SIG-M5 treated with dmso at 0.1 percent for 504 hours (cell line): ENCODE data around the gene PAPOLB.
A peak's percentile ranks its signal among the peaks of the same experiment; 100 is the strongest.

ENCODE experiments used
- DNase-seq: peaks from one replicate; lab custom pipeline; 2025; ENCODE audit not compliant: unreplicated experiment; lab: John Stamatoyannopoulos, UW

The PAPOLB gene

DNA sequence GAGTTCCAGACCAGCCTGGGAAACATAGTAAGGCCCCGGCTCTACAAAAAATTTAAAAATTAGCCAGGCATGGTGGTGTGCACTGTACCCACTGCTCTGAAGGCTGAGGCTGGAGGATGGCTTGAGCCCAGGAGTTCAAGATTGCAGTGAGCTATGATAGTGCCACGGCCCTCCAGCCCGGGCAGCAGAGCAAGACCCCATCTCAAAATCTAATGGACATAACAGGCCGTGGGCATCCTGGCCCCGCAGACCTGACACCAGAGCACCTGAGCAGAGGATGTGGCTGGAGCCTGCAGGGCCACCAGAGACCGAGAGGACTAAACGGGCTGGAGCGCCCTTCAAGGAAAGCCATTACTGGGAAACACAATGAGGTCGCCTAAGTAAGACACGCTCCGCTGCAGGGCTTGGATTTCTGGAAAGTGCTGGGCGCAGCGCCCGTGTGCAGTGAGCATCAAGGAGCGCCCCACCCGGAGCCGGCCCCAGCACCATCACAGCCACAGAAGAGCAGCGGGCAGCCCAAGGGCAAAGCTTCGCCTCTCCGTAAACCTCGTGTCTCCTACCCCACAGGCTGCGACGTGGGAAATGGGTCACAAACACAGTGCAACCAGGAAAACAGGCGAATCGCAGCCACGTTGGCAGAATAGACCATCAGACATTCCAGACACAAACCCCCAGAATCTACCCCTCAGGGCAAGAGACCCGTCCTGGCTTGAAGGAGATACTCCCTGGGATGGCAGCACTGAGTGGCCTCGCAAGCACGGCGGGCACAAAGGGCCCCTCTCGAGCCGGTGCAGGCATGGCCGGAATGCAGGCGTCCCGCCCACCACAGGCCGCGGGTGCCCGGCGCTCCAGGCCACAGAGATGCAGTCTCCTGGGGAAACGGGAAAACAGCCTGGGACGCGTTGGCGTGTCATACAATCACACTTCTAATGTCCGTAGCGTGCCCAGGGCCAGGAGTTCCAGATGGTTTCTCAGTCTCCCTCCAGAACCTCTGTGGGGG, 16.8 kb upstream of the PAPOLB start:
- no peak for DNase-seq

DNA sequence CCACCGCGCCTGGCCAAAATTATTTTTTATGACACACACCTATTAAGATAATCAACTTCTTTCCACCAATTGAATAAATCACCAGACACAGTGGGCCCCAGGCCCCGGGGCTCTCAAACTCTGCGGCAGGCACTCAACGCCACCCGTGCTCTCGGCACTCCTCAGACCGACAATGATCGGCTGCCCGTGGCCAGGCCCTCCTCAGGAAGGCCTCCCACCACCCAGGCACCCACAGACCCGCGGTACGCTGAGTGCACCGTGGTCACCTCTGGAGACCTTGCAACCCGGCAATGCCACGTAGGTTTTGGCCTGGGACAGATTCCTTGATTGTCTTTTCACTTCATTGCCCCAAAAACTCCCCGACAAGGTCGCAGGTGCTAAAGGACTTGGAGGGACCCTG, 14.8 kb upstream of the PAPOLB start:
- no peak for DNase-seq

DNA sequence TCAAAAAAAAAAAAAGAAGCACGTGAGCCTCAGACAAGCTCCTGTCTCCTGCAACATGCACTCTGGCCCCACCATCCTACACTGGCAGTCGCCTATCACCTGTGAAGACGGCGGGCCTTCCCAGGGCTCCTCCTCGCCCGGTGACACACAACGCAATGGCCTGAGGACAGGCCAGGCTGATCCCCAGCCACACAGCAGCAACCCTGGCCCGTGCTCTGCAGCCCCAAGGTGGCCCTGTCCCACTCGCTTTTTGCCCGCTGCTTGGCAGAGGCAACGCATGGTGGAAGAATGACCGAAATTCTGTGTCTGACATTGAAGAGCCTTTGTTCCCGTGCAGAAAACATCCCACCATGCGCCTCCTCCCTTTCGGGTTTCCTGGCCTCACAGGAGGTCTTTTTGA, 13.6 kb upstream of the PAPOLB start:
- no peak for DNase-seq

DNA sequence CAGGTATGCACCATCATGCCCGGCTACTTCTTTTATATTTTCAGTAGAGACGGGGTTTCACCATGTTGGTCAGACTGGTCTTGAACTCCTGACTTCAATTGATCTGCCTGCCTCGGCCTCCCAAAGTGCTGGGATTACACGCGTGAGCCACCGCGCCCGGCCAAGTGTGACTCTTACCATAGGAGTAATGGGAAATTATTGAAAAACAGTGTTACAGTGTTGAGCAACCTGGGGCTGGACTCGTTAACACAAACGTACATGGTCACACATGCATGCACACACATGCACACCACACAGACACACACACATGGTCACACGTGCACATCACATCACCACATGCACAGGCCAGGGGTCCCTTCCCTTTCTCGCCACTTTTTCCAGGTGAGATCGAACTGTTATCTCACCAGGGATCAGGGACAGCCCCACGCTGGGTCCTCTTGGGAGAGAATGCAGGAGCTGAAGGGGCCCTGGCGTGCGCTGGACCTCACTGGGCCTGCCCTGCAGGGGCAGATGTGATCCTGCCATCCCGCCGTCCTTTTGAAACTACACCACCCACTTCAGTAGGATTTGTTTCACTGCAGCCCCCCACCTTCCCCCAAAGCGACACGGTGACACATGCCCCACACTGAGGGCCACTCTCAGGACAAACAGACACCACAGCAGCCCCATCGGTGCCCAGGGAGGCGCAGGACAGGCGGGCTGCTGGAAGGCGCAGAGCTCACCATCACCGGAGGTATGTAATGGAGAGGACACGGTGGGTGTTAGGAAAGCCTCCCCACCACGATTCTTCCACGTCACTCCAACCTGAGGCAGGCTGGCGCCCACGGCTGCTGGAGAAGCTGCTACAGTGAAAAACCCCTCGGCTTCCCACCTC, 11.5 kb upstream of the PAPOLB start:
- no peak for DNase-seq

- no peak for DNase-seq
Measured at GRCh38 chr7:4871930-4872675, 10.3 kb upstream of the PAPOLB start.

- DNase-seq, result no peak
Measured at GRCh38 chr7:4871056-4871680, 9.3 kb upstream of the PAPOLB start.

- no peak for DNase-seq
Measured at GRCh38 chr7:4868493-4868892, 6.7 kb upstream of the PAPOLB start.

DNA sequence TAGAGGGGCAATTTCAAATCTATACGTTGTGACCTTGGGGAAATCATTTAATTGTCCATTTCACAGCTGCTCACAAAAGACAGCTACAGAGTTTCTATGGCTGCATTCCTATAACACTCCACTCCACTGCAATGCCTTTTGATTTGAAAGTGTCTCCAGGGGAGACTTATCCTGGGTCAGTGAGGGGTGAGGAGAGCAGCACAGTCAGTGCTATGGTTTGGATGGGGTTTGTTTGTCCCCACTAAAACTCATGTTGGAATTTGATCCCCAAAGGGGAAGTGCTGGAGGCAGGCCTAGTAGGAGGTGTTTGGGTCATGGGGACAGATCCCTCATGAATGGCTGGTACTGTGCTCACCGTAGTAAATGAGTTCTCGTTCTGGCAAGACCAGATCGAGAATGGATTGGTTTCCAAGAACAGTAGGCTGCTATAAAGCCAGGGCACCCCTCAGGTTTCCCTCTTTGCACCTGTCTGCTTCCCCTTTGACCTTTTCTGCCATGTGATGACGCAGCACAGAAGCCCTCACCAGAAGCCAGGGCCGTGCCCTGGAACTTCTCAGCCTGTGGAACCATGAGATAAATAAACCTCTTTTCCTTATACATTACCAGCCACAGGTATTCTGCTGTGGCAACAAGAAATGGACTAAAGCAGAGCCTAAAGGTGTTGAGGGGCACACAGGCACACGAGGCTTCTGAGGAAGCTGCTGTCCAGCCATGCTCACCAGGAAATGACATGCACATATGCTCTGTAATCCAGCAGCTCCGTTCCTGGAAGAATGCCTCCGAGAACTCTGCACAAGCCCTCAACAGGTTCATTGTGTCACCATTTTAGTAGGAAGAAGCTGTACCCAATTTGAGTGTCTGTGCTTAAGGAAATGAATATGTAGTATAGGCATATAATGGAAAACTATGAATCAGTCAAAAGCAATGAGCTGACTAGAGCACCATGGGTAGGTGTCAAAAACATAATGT, 5.0 kb upstream of the PAPOLB start:
- DNase-seq, result no peak

GRCh38 chr7:4862156-4862555, 326 bp upstream of the PAPOLB start:
- no peak for DNase-seq

- DNase-seq, result no peak
Measured at GRCh38 chr7:4861227-4861626, 603 bp downstream of the PAPOLB start.

GRCh38 chr7:4857189-4857588, 4.6 kb downstream of the PAPOLB start:
- no peak for DNase-seq

GRCh38 chr7:4856336-4857057, 5.3 kb downstream of the PAPOLB start:
- DNase-seq, result no peak

DNA sequence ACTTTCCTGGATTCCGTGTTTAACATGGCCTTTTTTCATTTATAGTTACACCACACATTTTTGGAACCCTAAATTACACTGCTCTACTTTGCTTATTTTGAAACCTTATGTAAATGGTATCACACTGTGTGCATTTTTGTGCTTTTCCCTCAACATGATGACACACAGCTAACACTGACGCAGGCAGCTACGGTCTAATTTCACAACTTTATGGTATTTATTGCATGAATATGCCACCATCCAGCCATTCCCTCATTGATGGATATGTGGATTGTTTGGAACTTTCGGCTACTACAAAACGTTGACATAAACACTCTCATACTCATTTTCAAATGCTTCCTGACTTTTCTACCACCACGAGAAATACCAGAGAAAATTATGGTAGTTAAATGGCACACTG, 6.9 kb downstream of the PAPOLB start:
- DNase-seq, result no peak

DNA sequence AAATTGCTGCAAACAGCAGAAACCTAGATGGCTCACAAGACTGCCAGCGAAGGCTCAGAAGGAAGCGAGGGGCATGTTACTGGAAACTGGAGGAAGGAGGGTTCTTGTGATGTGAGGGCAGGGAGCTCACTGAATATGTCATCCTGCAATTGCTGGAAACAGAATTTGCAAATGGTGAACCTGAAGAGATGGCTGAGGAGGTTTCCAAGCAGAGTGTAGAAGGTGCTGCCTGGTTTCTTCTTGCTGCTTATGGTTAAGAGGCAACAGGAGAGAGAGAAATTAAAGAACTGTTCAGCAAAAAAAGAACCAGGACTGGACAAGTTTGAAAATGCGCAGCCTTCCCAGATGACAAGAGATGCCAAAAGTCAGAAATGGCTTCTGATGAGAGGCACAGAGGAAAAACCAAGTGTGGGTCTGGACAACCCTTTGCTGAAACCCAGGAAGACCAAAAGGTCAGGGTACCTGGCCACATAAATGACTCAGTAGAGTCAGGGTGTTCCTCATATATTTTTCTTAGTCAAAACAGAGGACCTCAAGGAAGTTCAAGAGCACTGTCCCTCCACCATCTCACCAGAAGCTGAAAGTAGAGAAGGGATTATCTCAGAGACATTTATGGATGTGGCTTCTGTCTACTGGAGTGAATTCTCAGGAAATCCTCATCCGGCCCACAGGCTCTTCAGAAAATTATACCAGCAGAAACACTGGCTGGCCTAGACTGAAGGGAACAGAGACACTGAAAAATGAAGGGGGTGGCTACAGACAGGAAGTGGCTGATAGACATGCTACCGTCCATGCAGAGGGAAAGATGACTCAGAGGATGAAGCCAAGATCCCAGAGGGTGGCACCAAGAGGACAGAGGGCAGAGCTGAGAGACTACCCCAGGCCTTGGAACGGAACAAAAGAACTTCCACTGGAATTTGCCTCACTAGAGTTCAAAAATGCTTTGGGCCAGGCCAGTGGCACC, 10.1 kb downstream of the PAPOLB start:
- DNase-seq, result peak; percentile 53

GRCh38 chr7:4850262-4850795, 11.5 kb downstream of the PAPOLB start:
- no peak for DNase-seq

GRCh38 chr7:4849390-4849789, 12.4 kb downstream of the PAPOLB start:
- DNase-seq, result peak; percentile 36

- DNase-seq, result peak; percentile 37
Measured at GRCh38 chr7:4845740-4846142, 16.1 kb downstream of the PAPOLB start.
